ENCODE data around the gene PPFIA1. TPM values are rescaled to one million over a fixed set of nuclear protein-coding genes. Genes with fewer than 3 reads are reported as not detected.

Gene PPFIA1
- total and polyA plus RNA-seq, 10 of the 15 experiments (the other 5 are each of a cell fraction or from before 2014, with no cell fraction given) = 5.2 to 26.2 (median 15.8) TPM

DNA sequence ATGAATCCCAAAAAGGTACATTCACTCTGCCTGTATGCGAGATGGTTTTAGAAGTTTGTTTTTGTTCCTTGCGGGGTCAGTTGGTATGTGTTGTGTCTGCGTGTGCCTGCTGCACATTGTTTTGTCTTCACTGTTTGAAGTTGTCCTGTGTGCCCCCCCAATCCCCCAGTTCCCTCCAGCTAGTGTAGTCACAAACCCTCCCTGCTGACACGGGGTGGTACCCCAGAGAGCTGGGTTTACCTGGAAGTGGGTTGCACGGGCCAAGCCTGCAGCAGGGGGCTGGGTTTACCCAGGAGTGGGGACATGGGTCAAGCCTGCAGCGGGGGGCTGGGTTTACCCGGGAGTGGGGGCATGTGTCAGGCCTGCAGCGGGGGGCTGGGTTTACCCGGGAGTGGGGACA, 150.0 kb downstream of the PPFIA1 start:
- H4K20me1 ChIP-seq (ENCODE audit: control insufficient read depth, insufficient read depth) = no peaks in the 10 kb centered on the region
- no peaks in the 10 kb centered on the region; the same call in 2 of the 3 replicates for H3K9me3 ChIP-seq (replicated peaks; ENCODE audit: control insufficient read depth, insufficient read depth, low read length)
- ChIA-PET RAD21 (ENCODE audit: unreplicated experiment) (no interaction called here), SMC1A (ENCODE audit: uncharacterized antibody, unreplicated experiment) (no interaction called here), POLR2A (no interaction called here), CTCF (no interaction called here)
- H3K36me3 ChIP-seq (ENCODE audit: control insufficient read depth in 2 of 2, insufficient read depth in 2 of 2, low read length in 1 of 2) = no peaks in the 10 kb centered on the region; a peak in 1 of 4 replicates
- DNase-seq (ENCODE audit: low read depth, low spot score) (no peak), ATAC-seq (no peak), FAIRE-seq (no peak)
- no peaks in the 10 kb centered on the region for H3K79me2 ChIP-seq (ENCODE audit: control insufficient read depth, insufficient read depth, low read length)
- no TSS peak for BruUV-seq (replicated peaks)
- H3K27ac ChIP-seq (ENCODE audit: control insufficient read depth, insufficient read depth) = no peak overlapping the region
- in situ Hi-C loops (cut with MboI) (no loop called here), intact Hi-C loops (cut with micrococcal nuclease; ENCODE audit: unreplicated experiment) (no loop called here)
- peaks cover 19% of the 10 kb centered on the region for H3K4me1 ChIP-seq (ENCODE audit: control insufficient read depth, insufficient read depth, low read length)
- no peak for TF ChIP-seq BACH1 (IDR thresholded peaks at IDR 0.05; ENCODE audit: borderline replicate concordance)
- no peak for TF ChIP-seq CREB1 (IDR thresholded peaks at IDR 0.05; ENCODE audit: low read depth)
- TF ChIP-seq, protein P1, sequence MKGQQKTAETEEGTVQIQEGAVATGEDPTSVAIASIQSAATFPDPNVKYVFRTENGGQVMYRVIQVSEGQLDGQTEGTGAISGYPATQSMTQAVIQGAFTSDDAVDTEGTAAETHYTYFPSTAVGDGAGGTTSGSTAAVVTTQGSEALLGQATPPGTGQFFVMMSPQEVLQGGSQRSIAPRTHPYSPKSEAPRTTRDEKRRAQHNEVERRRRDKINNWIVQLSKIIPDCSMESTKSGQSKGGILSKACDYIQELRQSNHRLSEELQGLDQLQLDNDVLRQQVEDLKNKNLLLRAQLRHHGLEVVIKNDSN (IDR thresholded peaks at IDR 0.05; ENCODE audit: borderline replicate concordance, extremely low read length, insufficient read depth, low read depth, low read length) = no peak
- no peak for TF ChIP-seq LARP7 (IDR thresholded peaks at IDR 0.05)
- no peak for TF ChIP-seq SMAD1 (IDR thresholded peaks at IDR 0.05; ENCODE audit: low read depth, partially characterized antibody)
- TF ChIP-seq SUZ12 (IDR thresholded peaks at IDR 0.05; ENCODE audit: unreplicated experiment) = no peak
- no peak for TF ChIP-seq TCF12 (IDR thresholded peaks at IDR 0.05; ENCODE audit: low read depth, low read length)
- no peak for TF ChIP-seq BHLHE40 (IDR thresholded peaks at IDR 0.05; ENCODE audit: borderline replicate concordance in 1 of 2, low read depth in 2 of 2, low read length in 1 of 2)
- TF ChIP-seq JUND (IDR thresholded peaks at IDR 0.05; ENCODE audit: low read depth, low read length) = no peak
- no peak for TF ChIP-seq POLR2AphosphoS2 (IDR thresholded peaks at IDR 0.05; ENCODE audit: low read depth, low read length)
- no peak for TF ChIP-seq CREM (IDR thresholded peaks at IDR 0.05; ENCODE audit: low read depth)
- TF ChIP-seq BRCA1 (IDR thresholded peaks at IDR 0.05; ENCODE audit: low read depth, low read length) = no peak
- TF ChIP-seq MYC (IDR thresholded peaks at IDR 0.05; ENCODE audit: insufficient read depth, insufficient read length, insufficient replicate concordance, low read length, severe bottlenecking) = no peak
- TF ChIP-seq, protein P2, sequence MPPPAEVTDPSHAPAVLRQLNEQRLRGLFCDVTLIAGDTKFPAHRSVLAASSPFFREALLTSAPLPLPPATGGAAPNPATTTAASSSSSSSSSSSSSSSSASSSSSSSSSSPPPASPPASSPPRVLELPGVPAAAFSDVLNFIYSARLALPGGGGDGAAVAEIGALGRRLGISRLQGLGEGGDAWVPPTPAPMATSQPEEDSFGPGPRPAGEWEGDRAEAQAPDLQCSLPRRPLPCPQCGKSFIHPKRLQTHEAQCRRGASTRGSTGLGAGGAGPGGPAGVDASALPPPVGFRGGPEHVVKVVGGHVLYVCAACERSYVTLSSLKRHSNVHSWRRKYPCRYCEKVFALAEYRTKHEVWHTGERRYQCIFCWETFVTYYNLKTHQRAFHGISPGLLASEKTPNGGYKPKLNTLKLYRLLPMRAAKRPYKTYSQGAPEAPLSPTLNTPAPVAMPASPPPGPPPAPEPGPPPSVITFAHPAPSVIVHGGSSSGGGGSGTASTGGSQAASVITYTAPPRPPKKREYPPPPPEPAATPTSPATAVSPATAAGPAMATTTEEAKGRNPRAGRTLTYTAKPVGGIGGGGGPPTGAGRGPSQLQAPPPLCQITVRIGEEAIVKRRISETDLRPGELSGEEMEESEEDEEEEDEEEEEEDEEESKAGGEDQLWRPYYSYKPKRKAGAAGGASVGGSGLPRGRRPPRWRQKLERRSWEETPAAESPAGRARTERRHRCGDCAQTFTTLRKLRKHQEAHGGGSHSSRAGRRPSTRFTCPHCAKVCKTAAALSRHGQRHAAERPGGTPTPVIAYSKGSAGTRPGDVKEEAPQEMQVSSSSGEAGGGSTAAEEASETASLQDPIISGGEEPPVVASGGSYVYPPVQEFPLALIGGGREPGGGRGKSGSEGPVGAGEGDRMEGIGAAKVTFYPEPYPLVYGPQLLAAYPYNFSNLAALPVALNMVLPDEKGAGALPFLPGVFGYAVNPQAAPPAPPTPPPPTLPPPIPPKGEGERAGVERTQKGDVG (CRISPR knock-in tag; IDR thresholded peaks at IDR 0.05) = no peak
- no peak for TF ChIP-seq ZZZ3 (IDR thresholded peaks at IDR 0.05; ENCODE audit: control insufficient read depth, insufficient read length, low read depth)
- H3K4me3 ChIP-seq = no peak overlapping the region
- no peak overlapping the region for H3K4me2 ChIP-seq (ENCODE audit: control insufficient read depth, insufficient read depth)
- no peaks in the 10 kb centered on the region for H3K27me3 ChIP-seq (replicated peaks in 1 of 2; ENCODE audit: control insufficient read depth in 2 of 2, insufficient read depth in 2 of 2, low read length in 1 of 2)
- H2AFZ ChIP-seq (ENCODE audit: control insufficient read depth, low read depth, low read length) = no peak overlapping the region
- no peak overlapping the region for H3K9ac ChIP-seq (ENCODE audit: control insufficient read depth, insufficient read depth, low read length)
- WGBS (ENCODE audit: insufficient coverage, insufficient replicate concordance, low lambda C conversion rate, missing lambda C conversion rate) = 44% methylated on average over 9 of the region's 9 CpGs

Measured in GM12878 (cell line).